Measurements from ENCODE around the gene NECTIN2.

The NECTIN2 gene

GRCh38 chr19:44809577-44810233, 36.4 kb upstream of the NECTIN2 start:
- peaks cover 7% of the 10 kb centered on the region for H3K36me3 ChIP-seq (ENCODE audit: control insufficient read depth, low read depth, low read length)
- peaks cover 21% of the 10 kb centered on the region for H3K27me3 ChIP-seq (ENCODE audit: control insufficient read depth, insufficient read depth, low read length)
- peak overlapping the region; percentile 58 for H3K9ac ChIP-seq (ENCODE audit: low read length)
- H3K4me3 ChIP-seq (ENCODE audit: low read length), result peak overlapping the region; percentile 76
- peaks cover 22% of the 10 kb centered on the region for H3K4me1 ChIP-seq (ENCODE audit: control insufficient read depth, low read depth, low read length)
- H3K27ac ChIP-seq (ENCODE audit: low read length), result no peak overlapping the region
- H3K9me3 ChIP-seq (ENCODE audit: control insufficient read depth, low read depth, low read length), result no peaks in the 10 kb centered on the region

GRCh38 chr19:44810234-44811121, 35.6 kb upstream of the NECTIN2 start:
- Histone ChIP-seq H3K4me3 (ENCODE audit: low read length) (no peak overlapping the region), H3K27me3 (ENCODE audit: control insufficient read depth, insufficient read depth, low read length) (peaks cover 14% of the 10 kb centered on the region), H3K27ac (ENCODE audit: low read length) (no peak overlapping the region), H3K9me3 (ENCODE audit: control insufficient read depth, low read depth, low read length) (no peaks in the 10 kb centered on the region), H3K4me1 (ENCODE audit: control insufficient read depth, low read depth, low read length) (peaks cover 22% of the 10 kb centered on the region), H3K36me3 (ENCODE audit: control insufficient read depth, low read depth, low read length) (peaks cover 12% of the 10 kb centered on the region), H3K9ac (ENCODE audit: low read length) (no peak overlapping the region)

DNA sequence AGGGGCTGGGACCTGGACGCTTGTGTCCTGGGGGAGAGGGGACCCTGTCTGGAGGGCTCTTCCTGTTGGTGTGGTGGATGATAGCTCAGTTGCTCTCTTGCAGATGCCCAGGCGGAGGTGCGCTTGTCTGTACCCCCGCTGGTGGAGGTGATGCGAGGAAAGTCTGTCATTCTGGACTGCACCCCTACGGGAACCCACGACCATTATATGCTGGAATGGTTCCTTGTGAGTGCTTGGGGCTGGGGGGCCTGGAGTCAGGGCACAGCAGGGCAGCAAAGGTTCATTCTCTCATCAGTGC, 35.0 kb upstream of the NECTIN2 start:
- H3K9ac ChIP-seq (ENCODE audit: low read length), result no peak overlapping the region
- H3K9me3 ChIP-seq (ENCODE audit: control insufficient read depth, low read depth, low read length), result no peaks in the 10 kb centered on the region

DNA sequence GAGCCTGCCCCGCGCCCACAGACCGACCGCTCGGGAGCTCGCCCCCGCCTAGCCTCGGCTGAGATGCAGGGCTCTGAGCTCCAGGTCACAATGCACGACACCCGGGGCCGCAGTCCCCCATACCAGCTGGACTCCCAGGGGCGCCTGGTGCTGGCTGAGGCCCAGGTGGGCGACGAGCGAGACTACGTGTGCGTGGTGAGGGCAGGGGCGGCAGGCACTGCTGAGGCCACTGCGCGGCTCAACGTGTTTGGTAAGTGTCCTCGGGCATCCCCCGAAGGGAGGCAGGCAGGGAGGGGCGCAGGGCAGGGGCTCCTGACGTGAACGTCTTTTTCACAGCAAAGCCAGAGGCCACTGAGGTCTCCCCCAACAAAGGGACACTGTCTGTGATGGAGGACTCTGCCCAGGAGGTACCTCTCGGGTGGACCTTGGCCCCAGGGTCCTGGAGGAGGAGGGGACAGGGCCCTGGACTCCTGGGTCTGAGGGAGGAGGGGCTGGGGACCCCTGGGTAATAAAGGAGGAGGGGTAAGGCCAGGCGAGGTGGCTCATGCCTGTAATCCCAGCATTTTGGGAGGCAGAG, 33.9 kb upstream of the NECTIN2 start:
- peaks cover 22% of the 10 kb centered on the region for H3K4me1 ChIP-seq (ENCODE audit: control insufficient read depth, low read depth, low read length)
- no peak overlapping the region for H3K4me3 ChIP-seq (ENCODE audit: low read length)
- no peaks in the 10 kb centered on the region for H3K9me3 ChIP-seq (ENCODE audit: control insufficient read depth, low read depth, low read length)
- no peak overlapping the region for H3K27ac ChIP-seq (ENCODE audit: low read length)
- peaks cover 14% of the 10 kb centered on the region for H3K27me3 ChIP-seq (ENCODE audit: control insufficient read depth, insufficient read depth, low read length)
- no peak overlapping the region for H3K9ac ChIP-seq (ENCODE audit: low read length)
- H3K36me3 ChIP-seq (ENCODE audit: control insufficient read depth, low read depth, low read length), result peaks cover 12% of the 10 kb centered on the region

More for the DNA sequence above, 35.0 kb upstream of the NECTIN2 start:
- peaks cover 12% of the 10 kb centered on the region for H3K36me3 ChIP-seq (ENCODE audit: control insufficient read depth, low read depth, low read length)
- H3K4me1 ChIP-seq (ENCODE audit: control insufficient read depth, low read depth, low read length), result peaks cover 22% of the 10 kb centered on the region
- peaks cover 14% of the 10 kb centered on the region for H3K27me3 ChIP-seq (ENCODE audit: control insufficient read depth, insufficient read depth, low read length)
- H3K4me3 ChIP-seq (ENCODE audit: low read length), result no peak overlapping the region
- no peak overlapping the region for H3K27ac ChIP-seq (ENCODE audit: low read length)

- peaks cover 14% of the 10 kb centered on the region for H3K27me3 ChIP-seq (ENCODE audit: control insufficient read depth, insufficient read depth, low read length)
- no peak overlapping the region for H3K4me3 ChIP-seq (ENCODE audit: low read length)
- H3K27ac ChIP-seq (ENCODE audit: low read length), result no peak overlapping the region
- no peaks in the 10 kb centered on the region for H3K9me3 ChIP-seq (ENCODE audit: control insufficient read depth, low read depth, low read length)
- H3K4me1 ChIP-seq (ENCODE audit: control insufficient read depth, low read depth, low read length), result peaks cover 16% of the 10 kb centered on the region
- peaks cover 12% of the 10 kb centered on the region for H3K36me3 ChIP-seq (ENCODE audit: control insufficient read depth, low read depth, low read length)
- no peak overlapping the region for H3K9ac ChIP-seq (ENCODE audit: low read length)
These were observed 32.8 kb upstream of the NECTIN2 start for GRCh38 chr19:44813070-44813840.

DNA sequence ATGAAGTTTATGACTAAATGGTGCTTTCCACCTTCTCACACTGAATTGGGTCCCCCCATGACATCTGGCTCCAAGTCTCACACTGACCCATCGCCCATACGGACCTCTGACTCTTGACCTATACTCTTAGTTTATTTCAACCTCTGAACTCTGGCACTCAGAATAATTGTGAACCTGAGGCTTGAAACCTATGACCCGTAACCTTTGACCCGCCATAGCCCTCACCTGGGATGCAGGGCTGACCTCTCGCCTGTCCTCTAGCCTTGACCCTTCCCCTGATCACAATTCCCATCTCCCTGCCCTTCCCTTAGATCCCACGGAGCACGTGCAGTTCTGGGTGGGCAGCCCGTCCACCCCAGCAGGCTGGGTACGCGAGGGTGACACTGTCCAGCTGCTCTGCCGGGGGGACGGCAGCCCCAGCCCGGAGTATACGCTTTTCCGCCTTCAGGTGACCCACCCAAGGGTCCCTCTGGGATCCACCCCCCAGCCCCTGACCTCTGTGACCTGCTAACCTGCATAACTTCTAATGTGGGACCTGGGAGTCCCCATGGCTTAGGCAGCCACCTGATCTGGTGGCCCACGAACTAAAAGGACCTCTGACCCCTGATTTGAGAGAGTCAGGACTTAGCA, 32.1 kb upstream of the NECTIN2 start:
- no peak overlapping the region for H3K27ac ChIP-seq (ENCODE audit: low read length)
- H3K36me3 ChIP-seq (ENCODE audit: control insufficient read depth, low read depth, low read length), result peaks cover 12% of the 10 kb centered on the region
- no peak overlapping the region for H3K4me3 ChIP-seq (ENCODE audit: low read length)
- H3K9me3 ChIP-seq (ENCODE audit: control insufficient read depth, low read depth, low read length), result no peaks in the 10 kb centered on the region
- H3K9ac ChIP-seq (ENCODE audit: low read length), result no peak overlapping the region
- H3K4me1 ChIP-seq (ENCODE audit: control insufficient read depth, low read depth, low read length), result peaks cover 13% of the 10 kb centered on the region
- H3K27me3 ChIP-seq (ENCODE audit: control insufficient read depth, insufficient read depth, low read length), result peaks cover 14% of the 10 kb centered on the region

DNA sequence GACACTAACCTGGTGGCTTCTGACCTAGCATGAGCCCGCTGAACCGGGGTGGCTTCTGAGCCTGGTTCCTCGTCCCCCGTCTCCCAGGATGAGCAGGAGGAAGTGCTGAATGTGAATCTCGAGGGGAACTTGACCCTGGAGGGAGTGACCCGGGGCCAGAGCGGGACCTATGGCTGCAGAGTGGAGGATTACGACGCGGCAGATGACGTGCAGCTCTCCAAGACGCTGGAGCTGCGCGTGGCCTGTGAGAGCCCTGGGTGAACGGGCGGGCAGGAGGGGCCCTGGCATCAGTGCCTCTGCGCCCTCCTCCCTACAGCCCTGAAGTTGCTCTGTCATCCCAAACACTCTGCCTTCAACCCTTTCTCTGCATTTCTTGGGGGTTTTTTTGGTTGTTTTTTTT, 31.6 kb upstream of the NECTIN2 start:
- Histone ChIP-seq H3K27ac (ENCODE audit: low read length) (no peak overlapping the region), H3K9me3 (ENCODE audit: control insufficient read depth, low read depth, low read length) (no peaks in the 10 kb centered on the region), H3K27me3 (ENCODE audit: control insufficient read depth, insufficient read depth, low read length) (peaks cover 11% of the 10 kb centered on the region), H3K36me3 (ENCODE audit: control insufficient read depth, low read depth, low read length) (peaks cover 15% of the 10 kb centered on the region), H3K4me3 (ENCODE audit: low read length) (no peak overlapping the region), H3K9ac (ENCODE audit: low read length) (no peak overlapping the region), H3K4me1 (ENCODE audit: control insufficient read depth, low read depth, low read length) (peaks cover 9% of the 10 kb centered on the region)

- no peak overlapping the region for H3K27ac ChIP-seq (ENCODE audit: low read length)
- peaks cover 21% of the 10 kb centered on the region for H3K36me3 ChIP-seq (ENCODE audit: control insufficient read depth, low read depth, low read length)
- H3K4me1 ChIP-seq (ENCODE audit: control insufficient read depth, low read depth, low read length), result no peaks in the 10 kb centered on the region
- no peak overlapping the region for H3K4me3 ChIP-seq (ENCODE audit: low read length)
- peaks cover 7% of the 10 kb centered on the region for H3K27me3 ChIP-seq (ENCODE audit: control insufficient read depth, insufficient read depth, low read length)
- no peak overlapping the region for H3K9ac ChIP-seq (ENCODE audit: low read length)
- no peaks in the 10 kb centered on the region for H3K9me3 ChIP-seq (ENCODE audit: control insufficient read depth, low read depth, low read length)
These were observed 29.8 kb upstream of the NECTIN2 start for GRCh38 chr19:44816301-44816700.

- no peak overlapping the region for H3K4me3 ChIP-seq (ENCODE audit: low read length)
- no peak overlapping the region for H3K27ac ChIP-seq (ENCODE audit: low read length)
- no peaks in the 10 kb centered on the region for H3K9me3 ChIP-seq (ENCODE audit: control insufficient read depth, low read depth, low read length)
- no peak overlapping the region for H3K9ac ChIP-seq (ENCODE audit: low read length)
- H3K27me3 ChIP-seq (ENCODE audit: control insufficient read depth, insufficient read depth, low read length), result no peaks in the 10 kb centered on the region
- H3K4me1 ChIP-seq (ENCODE audit: control insufficient read depth, low read depth, low read length), result no peaks in the 10 kb centered on the region
- H3K36me3 ChIP-seq (ENCODE audit: control insufficient read depth, low read depth, low read length), result peaks cover 21% of the 10 kb centered on the region
These were observed 28.2 kb upstream of the NECTIN2 start for GRCh38 chr19:44817725-44818465.

- H3K36me3 ChIP-seq (ENCODE audit: control insufficient read depth, low read depth, low read length), result peaks cover 19% of the 10 kb centered on the region
- peaks cover 6% of the 10 kb centered on the region for H3K27me3 ChIP-seq (ENCODE audit: control insufficient read depth, insufficient read depth, low read length)
- no peak overlapping the region for H3K27ac ChIP-seq (ENCODE audit: low read length)
These were observed 27.5 kb upstream of the NECTIN2 start for GRCh38 chr19:44818466-44819031.

More at GRCh38 chr19:44818466-44819031, 27.5 kb upstream of the NECTIN2 start:
- Histone ChIP-seq H3K4me1 (ENCODE audit: control insufficient read depth, low read depth, low read length) (no peaks in the 10 kb centered on the region), H3K9ac (ENCODE audit: low read length) (no peak overlapping the region), H3K9me3 (ENCODE audit: control insufficient read depth, low read depth, low read length) (no peaks in the 10 kb centered on the region), H3K4me3 (ENCODE audit: low read length) (no peak overlapping the region)

Data from iPS-18a (cell line).